Inflammatory macrophage treated with lipopolysaccharide for 4 hours (primary cell): Measurements from ENCODE around the gene MGAT4C.
"Not testable (repeated sequence)": the region's sequence is repeated elsewhere in the genome, so short reads cannot be mapped to it uniquely, and the experiment has no call there.

Source experiments
- DNase-seq: peaks from one replicate; pipeline ENCODE4 v3.0.0-alpha.2; 2020

Gene MGAT4C

GRCh38 chr12:86226481-86226880 lies 29.7 kb downstream of the MGAT4C start:
- DNase-seq, result no peak

- no peak for DNase-seq
Observed at GRCh38 chr12:86216591-86216990, 39.6 kb downstream of the MGAT4C start.

GRCh38 chr12:86213012-86213411 lies 43.2 kb downstream of the MGAT4C start:
- no peak for DNase-seq

GRCh38 chr12:86198696-86199444 lies 57.3 kb downstream of the MGAT4C start:
- DNase-seq, result no peak

GRCh38 chr12:86196465-86196864 lies 59.7 kb downstream of the MGAT4C start:
- no peak for DNase-seq

GRCh38 chr12:86194721-86195120 lies 61.5 kb downstream of the MGAT4C start:
- no peak for DNase-seq

GRCh38 chr12:86193931-86194330 lies 62.3 kb downstream of the MGAT4C start:
- DNase-seq, result no peak

GRCh38 chr12:86188226-86188625 lies 68.0 kb downstream of the MGAT4C start:
- DNase-seq, result no peak

- no peak for DNase-seq
Observed at GRCh38 chr12:86186449-86186848, 69.7 kb downstream of the MGAT4C start.

GRCh38 chr12:86179855-86180254 lies 76.3 kb downstream of the MGAT4C start:
- DNase-seq, result no peak

GRCh38 chr12:86174188-86174587 lies 82.0 kb downstream of the MGAT4C start:
- no peak for DNase-seq

GRCh38 chr12:86172913-86173443 lies 83.2 kb downstream of the MGAT4C start:
- DNase-seq, result no peak

- DNase-seq, result no peak
Observed at GRCh38 chr12:86170051-86170450, 86.1 kb downstream of the MGAT4C start.

GRCh38 chr12:86158956-86159355 lies 97.2 kb downstream of the MGAT4C start:
- DNase-seq, result no peak

- DNase-seq, result no peak
Observed at GRCh38 chr12:86154620-86155019, 101.6 kb downstream of the MGAT4C start.

- DNase-seq, result no peak
Observed at GRCh38 chr12:86148612-86149011, 107.6 kb downstream of the MGAT4C start.

- DNase-seq, result no peak
Observed at GRCh38 chr12:86148071-86148470, 108.1 kb downstream of the MGAT4C start.

- no peak for DNase-seq
Observed at GRCh38 chr12:86145156-86145555, 111.0 kb downstream of the MGAT4C start.

- no peak for DNase-seq
Observed at GRCh38 chr12:86143162-86143561, 113.0 kb downstream of the MGAT4C start.

GRCh38 chr12:86139671-86140070 lies 116.5 kb downstream of the MGAT4C start:
- no peak for DNase-seq

GRCh38 chr12:86138770-86139169 lies 117.4 kb downstream of the MGAT4C start:
- no peak for DNase-seq

GRCh38 chr12:86137936-86138335 lies 118.3 kb downstream of the MGAT4C start:
- DNase-seq, result no peak

- DNase-seq, result no peak
Observed at GRCh38 chr12:86134561-86134960, 121.6 kb downstream of the MGAT4C start.

GRCh38 chr12:86126900-86127299 lies 129.3 kb downstream of the MGAT4C start:
- not testable (repeated sequence) for DNase-seq
